Calu3 (cell line): ENCODE measurements around the gene HIVEP3. TPM values are rescaled to one million over a fixed set of nuclear protein-coding genes. Genes with fewer than 3 reads are reported as not detected.

Experiments used
- BruUV-seq: library from RNA; stranded (reverse); fragments of 400-500 nt; replicated peaks from 2 replicates; lab custom pipeline; 2021; lab: Mats Ljungman, UMichigan
- CTCF ChIA-PET: fragments of 300-600 bp; sonication (Branson Sonifier 250); formaldehyde crosslinking; loops from one replicate; lab custom pipeline; 2022; ENCODE audit warnings: antibody characterized with exemption; lab: Charles Lee
- DNase-seq: peaks from one replicate; pipeline ENCODE4 v3.0.0; 2022
- H3K27ac Mint-ChIP-seq: one replicate; pipeline ENCODE4 v1.8.0; 2022; ENCODE audit warnings: mixed read lengths; ENCODE audit not compliant: unreplicated experiment
- H3K27me3 Mint-ChIP-seq: one replicate; pipeline ENCODE4 v1.8.0; 2022; ENCODE audit warnings: mixed read lengths; ENCODE audit not compliant: unreplicated experiment
- H3K36me3 Mint-ChIP-seq: one replicate; pipeline ENCODE4 v1.8.0; 2022; ENCODE audit warnings: mild to moderate bottlenecking, moderate library complexity, mixed read lengths; ENCODE audit not compliant: insufficient read depth, unreplicated experiment
- H3K4me1 Mint-ChIP-seq: one replicate; pipeline ENCODE4 v1.8.0; 2022; ENCODE audit warnings: mild to moderate bottlenecking, low read depth, mixed read lengths; ENCODE audit not compliant: unreplicated experiment
- H3K4me3 Mint-ChIP-seq: one replicate; pipeline ENCODE4 v1.8.0; 2022; ENCODE audit warnings: mild to moderate bottlenecking, low read depth, moderate library complexity, mixed read lengths; ENCODE audit not compliant: unreplicated experiment
- H3K9me3 Mint-ChIP-seq: one replicate; pipeline ENCODE4 v1.8.0; 2022; ENCODE audit warnings: low read depth, mixed read lengths; ENCODE audit not compliant: unreplicated experiment
- CTCF ChIP-seq: fragments of 200-600 bp; IDR thresholded peaks from one replicate; pipeline ENCODE4 v1.8.0; 2022; ENCODE audit warnings: antibody characterized with exemption; ENCODE audit not compliant: unreplicated experiment
- intact Hi-C: fragments of 100-400 bp; cut with micrococcal nuclease; formaldehyde crosslinking; loops from one replicate; pipeline ENCODE4 v1.10.0; 2022; ENCODE audit not compliant: unreplicated experiment
- total RNA-seq: library from RNA; stranded (reverse); gene quantifications from 2 replicates; pipeline ENCODE4 v1.2.3, GENCODE V29; 2022

Gene HIVEP3
- total RNA-seq, 1 experiment from 2014 or later = 9.0 TPM

- no TSS peak for BruUV-seq
- CTCF ChIA-PET = interaction anchor here (0.6 to 3.0 kb wide), 2 partner anchors 36 to 291 kb away, joined by 4 to 10 read pairs; no protein-coding TSS in a partner anchor
- intact Hi-C loops = loop anchor here (10.0 kb wide), 1 partner anchor 116 kb away; no protein-coding TSS in a partner anchor
- peak overlapping the region; percentile 80 for H3K4me3 Mint-ChIP-seq
- H3K27ac Mint-ChIP-seq = peak overlapping the region; percentile 58
- no peaks in the 10 kb centered on the region for H3K9me3 Mint-ChIP-seq
- DNase-seq = no peak
- peaks cover 54% of the 10 kb centered on the region for H3K4me1 Mint-ChIP-seq
- peaks cover 34% of the 10 kb centered on the region for H3K36me3 Mint-ChIP-seq
- no peaks in the 10 kb centered on the region for H3K27me3 Mint-ChIP-seq
- no peak for TF ChIP-seq CTCF
Observed at GRCh38 chr1:41919131-41919530, 409 bp upstream of the HIVEP3 start.

GRCh38 chr1:41917835-41918449, 780 bp downstream of the HIVEP3 start:
- no peak for TF ChIP-seq CTCF
- H3K4me1 Mint-ChIP-seq = peaks cover 54% of the 10 kb centered on the region
- no peaks in the 10 kb centered on the region for H3K27me3 Mint-ChIP-seq
- BruUV-seq = no TSS peak
- intact Hi-C loops = loop anchor here (10.0 kb wide), 1 partner anchor 117 kb away; no protein-coding TSS in a partner anchor
- no peaks in the 10 kb centered on the region for H3K9me3 Mint-ChIP-seq
- H3K4me3 Mint-ChIP-seq = peak overlapping the region; percentile 80
- peak; percentile 50 for DNase-seq
- H3K27ac Mint-ChIP-seq = no peak overlapping the region
- CTCF ChIA-PET = interaction anchor here (3.0 kb wide), 1 partner anchor 37 kb away, joined by 10 read pairs; no protein-coding TSS in a partner anchor
- H3K36me3 Mint-ChIP-seq = peaks cover 34% of the 10 kb centered on the region

- CTCF ChIA-PET = no interaction called here
- peaks cover 58% of the 10 kb centered on the region for H3K4me1 Mint-ChIP-seq
- no peak for DNase-seq
- peaks cover 34% of the 10 kb centered on the region for H3K36me3 Mint-ChIP-seq
- peak overlapping the region; percentile 80 for H3K4me3 Mint-ChIP-seq
- H3K27ac Mint-ChIP-seq = no peak overlapping the region
- H3K9me3 Mint-ChIP-seq = no peaks in the 10 kb centered on the region
- no TSS peak for BruUV-seq
- no peaks in the 10 kb centered on the region for H3K27me3 Mint-ChIP-seq
- no peak for TF ChIP-seq CTCF
- intact Hi-C loops = loop anchor here (10.0 kb wide), 1 partner anchor 118 kb away; no protein-coding TSS in a partner anchor
Observed at GRCh38 chr1:41917076-41917475, 1.6 kb downstream of the HIVEP3 start.

GRCh38 chr1:41915786-41916571, 2.7 kb downstream of the HIVEP3 start:
- no peak for TF ChIP-seq CTCF
- CTCF ChIA-PET = interaction anchor here (0.6 kb wide), 2 partner anchors 118 to 533 kb away, joined by 3 to 5 read pairs; no protein-coding TSS in a partner anchor
- H3K4me3 Mint-ChIP-seq = no peak overlapping the region
- H3K27me3 Mint-ChIP-seq = no peaks in the 10 kb centered on the region
- intact Hi-C loops = loop anchor here (10.0 kb wide), 1 partner anchor 119 kb away; no protein-coding TSS in a partner anchor
- no peak overlapping the region for H3K27ac Mint-ChIP-seq
- peaks cover 54% of the 10 kb centered on the region for H3K4me1 Mint-ChIP-seq
- no TSS peak for BruUV-seq
- peaks cover 34% of the 10 kb centered on the region for H3K36me3 Mint-ChIP-seq
- H3K9me3 Mint-ChIP-seq = no peaks in the 10 kb centered on the region
- DNase-seq = peak; percentile 41
